ENCODE results near the gene TECR.
A peak's percentile ranks its signal among the peaks of the same experiment; 100 is the strongest.
"Not testable (repeated sequence)": the region's sequence is repeated elsewhere in the genome, so short reads cannot be mapped to it uniquely, and the experiment has no call there.

The TECR gene

GRCh38 chr19:14540741-14541525 lies 11.5 kb downstream of the TECR start:
- DNase-seq = no peak

- not testable (repeated sequence) for DNase-seq
Observed at GRCh38 chr19:14541979-14542378, 12.6 kb downstream of the TECR start.

DNA sequence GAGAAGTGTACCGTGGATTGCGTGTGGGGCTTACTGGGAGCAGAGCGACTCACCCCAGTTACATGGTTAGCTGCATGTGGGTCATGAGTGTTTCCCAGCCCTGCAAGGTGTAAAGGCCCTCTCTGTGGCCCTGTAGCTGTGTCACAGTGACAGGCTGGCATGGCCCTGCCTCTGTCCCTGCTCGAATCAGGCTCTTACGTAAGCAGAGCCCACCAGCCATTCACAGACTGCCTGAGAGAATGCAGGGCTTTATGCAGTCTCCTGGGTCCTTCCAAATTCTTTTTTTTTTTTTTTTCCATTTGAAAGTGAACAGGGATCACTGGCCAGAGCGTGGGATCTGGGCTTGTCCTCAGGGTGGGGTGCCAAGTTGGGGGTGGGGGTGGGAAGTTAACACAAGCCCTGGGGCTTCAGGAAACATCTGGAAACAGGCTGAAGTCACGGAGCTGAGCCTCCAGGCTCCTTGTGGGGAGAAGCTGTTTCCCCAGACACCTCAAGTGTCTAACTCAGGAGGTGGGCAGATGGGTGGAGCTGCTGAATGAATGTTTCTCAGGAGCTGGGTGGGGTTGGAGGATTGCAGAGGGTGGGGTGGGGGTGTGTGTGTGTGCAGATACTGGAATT lies 13.4 kb downstream of the TECR start:
- DNase-seq = no peak

GRCh38 chr19:14544047-14544446 lies 14.7 kb downstream of the TECR start:
- DNase-seq = no peak

DNA sequence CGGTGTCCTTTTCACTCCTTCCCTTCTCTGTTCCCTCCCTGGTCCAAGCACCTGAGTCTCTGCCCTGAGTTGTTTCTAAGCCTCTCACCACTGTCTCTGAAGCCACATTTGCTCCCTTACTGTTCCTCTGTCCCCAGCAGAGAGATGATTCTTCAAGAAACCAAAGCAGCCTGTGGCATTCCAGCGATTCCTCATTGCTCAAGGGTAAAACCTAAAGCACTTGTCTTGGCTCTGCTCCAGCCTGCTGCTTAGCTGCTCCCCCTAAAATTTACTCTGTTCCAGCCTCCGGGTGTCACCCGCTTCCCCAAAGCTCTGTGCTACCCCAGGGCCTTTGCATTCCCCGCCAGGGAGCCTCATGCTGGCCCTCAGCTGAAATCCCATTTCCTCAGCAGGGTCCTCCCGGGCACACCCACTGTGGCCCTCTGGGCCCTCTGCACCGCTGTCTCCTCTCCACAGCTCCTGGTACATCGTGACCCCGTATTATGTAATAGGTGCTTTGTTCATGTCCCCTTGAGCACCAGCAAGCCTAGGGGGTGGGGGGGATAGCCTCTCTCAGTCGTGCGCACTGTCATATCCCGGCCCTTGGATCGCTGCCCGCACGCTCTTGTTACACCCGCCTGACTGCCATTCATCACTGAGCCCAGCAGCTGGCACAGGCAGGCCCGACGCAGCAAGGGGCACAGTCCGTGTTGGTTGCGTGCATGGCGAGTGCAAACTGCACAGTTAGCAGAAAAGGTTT lies 15.8 kb downstream of the TECR start:
- DNase-seq = peak; percentile 91

DNA sequence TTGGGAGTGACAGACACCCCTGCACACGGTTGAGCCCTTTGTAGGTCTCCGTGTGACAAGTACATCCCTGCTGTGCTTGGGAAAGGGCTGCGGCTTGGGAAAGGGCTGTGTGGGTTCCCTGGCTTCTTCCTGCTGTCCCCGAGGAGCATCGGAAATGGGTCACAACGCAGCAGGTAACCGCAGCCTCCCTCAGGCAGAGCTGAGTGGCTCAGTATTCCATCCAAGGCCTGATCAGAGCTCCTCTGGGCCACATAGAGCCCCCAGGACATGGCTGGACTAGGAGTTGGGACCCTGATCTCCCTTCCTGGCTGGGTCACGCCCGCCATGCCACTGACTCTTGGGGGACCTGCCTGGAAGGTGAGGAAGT lies 16.3 kb downstream of the TECR start:
- no peak for DNase-seq

DNA sequence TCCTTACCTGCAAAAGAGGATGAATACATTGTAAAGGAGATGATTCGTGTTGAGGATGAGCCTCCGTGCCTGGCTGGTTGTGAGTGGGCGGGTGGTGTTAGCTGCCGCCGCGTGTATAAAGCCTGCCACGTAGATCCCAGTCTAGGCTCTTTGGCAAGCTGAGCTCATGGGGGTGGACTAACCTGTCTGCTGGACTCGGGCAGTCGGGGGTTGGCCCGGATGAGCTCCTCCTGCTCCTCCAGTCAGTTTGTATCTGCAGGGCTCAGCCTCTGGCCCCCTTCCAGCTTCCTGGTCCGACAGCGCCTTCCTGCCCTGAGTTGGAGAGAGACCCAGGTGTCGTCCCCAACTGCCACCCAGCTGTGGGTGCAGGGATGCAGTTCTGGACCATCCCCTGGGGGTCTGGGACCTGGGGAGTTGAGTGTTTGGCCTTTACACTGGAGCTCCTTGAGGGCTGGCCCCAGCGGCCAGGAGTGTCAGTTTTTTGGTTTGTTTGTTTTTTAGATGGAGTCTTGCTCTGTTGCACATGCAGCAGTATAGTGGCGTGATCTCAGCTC lies 20.9 kb downstream of the TECR start:
- DNase-seq = peak; percentile 51

DNA sequence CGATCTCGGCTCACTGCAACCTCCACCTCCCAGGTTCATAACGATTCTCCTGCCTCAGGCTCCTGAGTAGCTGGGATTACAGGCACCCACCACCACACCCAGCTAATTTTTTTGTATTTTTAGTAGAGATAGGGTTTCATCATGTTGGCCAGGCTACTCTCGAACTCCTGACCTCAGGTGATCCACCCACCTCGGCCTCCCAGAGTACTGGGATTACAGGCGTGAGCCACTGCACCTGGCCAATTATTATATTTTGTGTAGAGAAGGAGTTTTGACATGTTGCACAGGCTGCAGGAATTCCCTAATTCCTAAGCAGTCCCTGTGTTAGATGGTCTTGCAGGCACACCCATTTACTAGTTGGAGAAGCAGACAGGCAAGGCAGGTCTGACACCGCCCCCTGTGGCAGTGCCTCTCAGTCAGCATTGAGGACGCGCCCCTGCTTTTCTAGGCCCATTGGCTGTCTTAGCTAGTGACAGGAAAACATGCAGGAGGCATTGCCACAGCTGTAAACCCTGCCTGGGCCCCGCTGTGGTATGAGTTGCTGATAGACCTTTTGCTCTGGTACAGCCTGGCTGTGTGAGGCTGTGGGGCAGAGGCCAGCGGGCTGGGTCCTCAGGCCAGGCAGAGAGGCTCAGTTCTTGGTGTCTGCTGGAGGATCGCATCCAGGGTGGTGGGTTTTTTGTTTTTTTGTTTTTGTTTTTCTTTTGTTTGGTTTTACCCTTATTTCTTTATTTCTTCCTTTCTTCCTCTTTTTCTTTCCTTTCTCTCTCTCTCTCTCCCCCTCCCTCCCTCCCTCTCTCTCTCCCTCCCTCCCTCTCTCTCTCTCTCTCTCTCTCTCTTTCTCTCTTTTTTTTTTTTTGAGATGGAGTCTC lies 22.0 kb downstream of the TECR start:
- DNase-seq = not testable (repeated sequence)

- DNase-seq = not testable (repeated sequence)
Observed at GRCh38 chr19:14552006-14552360, 22.6 kb downstream of the TECR start.

DNA sequence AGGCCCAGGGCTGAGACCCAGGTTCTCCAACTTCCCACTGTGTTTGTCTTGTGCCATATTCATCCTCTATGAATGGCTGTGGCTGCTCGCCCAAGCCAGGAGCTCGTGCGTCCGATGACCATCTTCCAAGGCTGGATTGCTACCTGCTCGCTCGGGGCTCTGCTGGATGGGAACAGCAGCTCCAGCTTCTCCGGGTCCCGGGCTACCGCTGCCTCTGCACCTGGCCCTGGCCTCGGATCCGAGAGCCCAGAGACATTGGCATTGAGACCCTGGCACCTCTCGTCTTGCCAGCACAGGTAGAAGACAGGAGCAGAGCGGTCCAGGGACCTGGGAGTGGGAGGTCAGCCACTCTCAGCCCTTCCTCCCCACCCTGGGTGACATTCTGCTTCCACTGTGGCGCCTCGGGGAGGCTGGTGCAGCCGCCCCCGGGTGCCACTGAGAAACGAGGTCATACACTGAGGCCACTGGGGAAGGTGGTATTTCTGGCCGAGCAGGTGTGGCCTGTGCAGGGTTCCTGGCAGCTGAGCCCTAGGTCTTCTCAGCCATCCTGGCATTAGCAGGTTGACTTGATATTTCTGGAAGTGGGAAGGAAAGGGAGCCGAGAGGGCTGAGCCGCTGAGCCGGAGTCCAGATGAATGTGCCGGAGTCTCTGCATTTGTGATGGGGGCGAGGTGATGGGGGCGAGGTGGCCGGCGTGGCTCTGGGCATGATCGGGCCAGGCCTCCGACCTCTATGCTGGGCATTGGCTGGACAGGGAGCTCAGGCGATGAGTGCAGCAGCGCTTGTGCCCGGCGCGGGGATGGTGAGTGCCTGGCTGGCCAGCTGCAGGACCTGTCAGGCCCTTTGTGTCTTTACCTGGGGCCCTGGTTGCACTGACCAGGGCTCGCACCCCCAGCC lies 23.9 kb downstream of the TECR start:
- no peak for DNase-seq

GRCh38 chr19:14553939-14554243 lies 24.5 kb downstream of the TECR start:
- DNase-seq = no peak

GRCh38 chr19:14554382-14554812 lies 25.0 kb downstream of the TECR start:
- DNase-seq = peak; percentile 81

DNA sequence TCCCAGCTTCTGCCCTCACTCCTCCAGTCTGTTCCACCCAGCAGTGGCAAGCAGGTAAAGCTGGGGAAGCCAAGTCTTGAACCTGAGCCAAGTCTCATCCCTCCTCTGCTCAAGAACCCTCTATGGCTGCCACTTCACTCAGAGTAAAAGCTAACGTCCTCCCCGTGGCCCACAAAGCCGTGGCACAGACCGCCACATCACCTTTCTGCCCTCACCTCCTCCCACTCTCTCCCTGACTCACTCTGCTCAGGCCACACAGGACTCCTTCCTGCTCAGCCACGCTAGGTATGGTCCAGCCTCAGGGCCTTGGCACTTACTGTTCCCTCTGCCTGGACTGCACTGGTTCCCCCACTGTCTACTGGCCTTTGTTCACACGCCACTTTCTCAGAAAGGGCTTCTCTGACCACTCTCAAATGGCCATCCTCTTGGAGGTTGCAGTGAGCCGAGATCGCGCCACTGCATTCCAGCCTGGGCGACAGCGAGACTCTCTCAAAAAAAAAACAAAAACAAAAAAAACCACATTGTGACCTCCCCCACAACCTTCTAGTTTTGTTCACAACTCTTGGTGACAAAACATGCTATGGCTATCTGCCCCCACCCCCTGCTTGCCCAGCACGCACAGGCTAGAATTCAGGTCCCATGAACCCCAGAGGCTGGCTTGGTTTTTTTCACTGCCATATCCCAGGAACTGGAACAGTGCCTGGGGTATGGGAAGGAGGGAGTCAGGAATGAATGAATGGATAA lies 26.7 kb downstream of the TECR start:
- no peak for DNase-seq

DNA sequence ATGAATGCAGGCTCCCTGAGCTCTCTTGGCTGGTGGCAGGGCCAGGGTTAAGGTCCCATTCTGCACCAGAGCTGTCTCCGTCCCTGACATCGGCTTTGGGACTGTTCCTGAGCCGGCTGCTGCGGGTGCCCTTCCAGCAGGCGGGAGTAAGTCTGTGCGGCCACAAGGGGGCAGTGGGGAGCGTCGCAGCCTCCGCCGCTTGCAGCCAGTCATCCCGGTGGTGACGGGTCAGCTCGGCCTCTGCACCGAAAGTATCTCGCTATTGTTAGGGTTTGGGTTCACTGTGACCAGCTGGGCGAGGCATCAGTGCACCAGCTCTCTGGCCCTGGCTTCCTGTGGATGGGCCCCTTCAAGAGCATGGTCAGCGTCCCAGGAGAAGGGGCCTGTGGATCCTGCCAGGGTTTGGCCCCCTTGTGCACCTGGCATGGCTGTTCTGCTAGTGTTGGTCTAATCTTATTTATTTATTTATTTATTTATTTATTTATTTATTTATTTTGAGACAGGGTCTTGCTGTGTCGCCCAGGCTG lies 27.3 kb downstream of the TECR start:
- DNase-seq = no peak

- DNase-seq = no peak
Observed at GRCh38 chr19:14558370-14559066, 29.1 kb downstream of the TECR start.

DNA sequence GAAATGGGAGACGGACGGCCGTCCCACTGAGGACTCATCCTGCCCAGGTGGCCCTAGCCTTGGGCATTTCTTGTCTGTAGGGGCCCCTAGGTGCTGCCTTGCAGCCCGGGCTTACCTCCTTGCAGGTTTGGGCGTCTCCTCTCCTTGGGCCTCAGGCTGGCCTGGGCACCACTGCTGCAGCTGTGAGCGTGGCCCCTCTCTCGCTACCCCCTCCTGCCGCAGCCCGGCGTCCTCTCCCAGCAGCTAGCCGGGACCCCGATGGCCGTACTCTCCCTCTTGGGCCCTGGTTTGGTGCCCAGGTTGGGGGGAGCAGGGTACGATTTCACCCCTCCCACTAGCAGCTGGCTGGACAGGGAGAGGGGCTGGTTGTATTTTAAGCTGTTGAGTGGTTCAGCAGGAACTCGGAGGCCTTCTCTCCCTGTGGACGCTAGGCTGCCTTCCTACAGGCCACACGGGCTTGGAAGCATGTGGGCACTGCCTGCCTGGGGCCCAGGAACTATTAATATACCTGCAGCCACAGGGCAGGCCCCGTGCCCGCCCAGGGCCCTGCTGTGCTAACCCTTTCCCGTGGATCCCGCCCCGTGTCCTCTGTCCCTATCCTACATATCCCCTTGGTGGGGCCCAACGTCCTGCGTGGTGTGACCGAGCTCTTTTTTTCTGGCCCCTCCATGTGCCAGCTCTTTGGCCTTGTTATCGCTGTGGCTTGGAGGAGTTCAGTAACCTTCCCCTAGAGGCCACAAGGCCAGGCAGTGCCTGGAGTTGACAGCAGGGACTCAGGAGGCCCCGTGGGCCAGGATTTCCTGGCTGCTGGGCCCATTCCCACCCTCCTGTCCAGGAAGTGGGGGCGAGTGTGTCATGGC lies 30.8 kb downstream of the TECR start:
- DNase-seq = no peak

DNA sequence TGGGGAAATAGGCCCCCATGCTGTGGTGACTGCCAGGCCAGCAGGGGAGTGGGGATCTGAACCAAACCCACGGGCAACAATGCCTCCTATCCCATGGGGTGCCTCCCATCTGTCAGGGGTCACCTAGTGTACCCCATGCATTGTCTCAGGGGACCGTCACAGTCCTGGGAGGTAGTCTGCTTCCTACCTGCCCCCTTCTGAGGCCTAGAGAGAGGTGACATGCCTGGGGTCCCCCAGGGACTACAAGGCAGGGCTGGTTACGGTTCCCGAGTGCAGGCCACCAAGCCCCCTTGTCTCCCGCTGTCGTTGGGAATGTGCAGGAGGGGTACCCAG lies 31.3 kb downstream of the TECR start:
- no peak for DNase-seq

- no peak for DNase-seq
Observed at GRCh38 chr19:14561249-14561648, 31.9 kb downstream of the TECR start.

GRCh38 chr19:14561847-14562351 lies 32.5 kb downstream of the TECR start:
- no peak for DNase-seq

Measured in DMS79 (cell line).